Measurements from ENCODE around the gene KIAA0753.

The KIAA0753 gene

GRCh38 chr17:6558276-6558675 is 82.2 kb downstream of the KIAA0753 start:
- no peak for TF ChIP-seq CTCF (IDR thresholded peaks at IDR 0.05; ENCODE audit: insufficient read depth, low read length, poor library complexity, severe bottlenecking)
- H3K36me3 ChIP-seq (ENCODE audit: control insufficient read depth, insufficient read depth, low read length), result no peaks in the 10 kb centered on the region
- peaks cover 5% of the 10 kb centered on the region; the same call in 1 of the 2 replicates for H3K27me3 ChIP-seq (replicated peaks; ENCODE audit: control insufficient read depth, insufficient read depth, low read length)
- no peak overlapping the region for H3K4me3 ChIP-seq (replicated peaks; ENCODE audit: low read depth, low read length)
- no peak for DNase-seq (ENCODE audit: extremely low read depth, insufficient read length)

GRCh38 chr17:6557040-6557438 is 83.5 kb downstream of the KIAA0753 start:
- DNase-seq (ENCODE audit: extremely low read depth, insufficient read length), result no peak
- TF ChIP-seq CTCF (IDR thresholded peaks at IDR 0.05; ENCODE audit: insufficient read depth, low read length, poor library complexity, severe bottlenecking), result no peak
- peaks cover 7% of the 10 kb centered on the region; the same call in 1 of the 2 replicates for H3K27me3 ChIP-seq (replicated peaks; ENCODE audit: control insufficient read depth, insufficient read depth, low read length)
- no peak overlapping the region for H3K4me3 ChIP-seq (replicated peaks; ENCODE audit: low read depth, low read length)
- no peaks in the 10 kb centered on the region for H3K36me3 ChIP-seq (ENCODE audit: control insufficient read depth, insufficient read depth, low read length)

- DNase-seq (ENCODE audit: extremely low read depth, insufficient read length), result no peak
- no peak for TF ChIP-seq CTCF (IDR thresholded peaks at IDR 0.05; ENCODE audit: insufficient read depth, low read length, poor library complexity, severe bottlenecking)
- H3K36me3 ChIP-seq (ENCODE audit: control insufficient read depth, insufficient read depth, low read length), result no peaks in the 10 kb centered on the region
- no peak within 1 kb of the TSS for H3K4me3 ChIP-seq (replicated peaks; ENCODE audit: low read depth, low read length)
- H3K27me3 ChIP-seq (replicated peaks; ENCODE audit: control insufficient read depth, insufficient read depth, low read length), result peaks cover 7% of the 10 kb centered on the region
These were observed 84.1 kb downstream of the KIAA0753 start, which contains the start of gene PITPNM3 for GRCh38 chr17:6556121-6557039. Gene PITPNM3, minus strand, starts transcription at chr17:6556555. Its CDS starts 149 bp downstream, at chr17:6556406.

GRCh38 chr17:6555331-6556120 is 85.0 kb downstream of the KIAA0753 start:
- no peak overlapping the region for H3K4me3 ChIP-seq (replicated peaks; ENCODE audit: low read depth, low read length)
- no peaks in the 10 kb centered on the region for H3K36me3 ChIP-seq (ENCODE audit: control insufficient read depth, insufficient read depth, low read length)
- no peak for TF ChIP-seq CTCF (IDR thresholded peaks at IDR 0.05; ENCODE audit: insufficient read depth, low read length, poor library complexity, severe bottlenecking)
- peaks cover 7% of the 10 kb centered on the region for H3K27me3 ChIP-seq (replicated peaks; ENCODE audit: control insufficient read depth, insufficient read depth, low read length)
- DNase-seq (ENCODE audit: extremely low read depth, insufficient read length), result no peak

GRCh38 chr17:6554871-6555330 is 85.6 kb downstream of the KIAA0753 start:
- no peak for DNase-seq (ENCODE audit: extremely low read depth, insufficient read length)
- peaks cover 7% of the 10 kb centered on the region for H3K27me3 ChIP-seq (replicated peaks; ENCODE audit: control insufficient read depth, insufficient read depth, low read length)
- no peak overlapping the region for H3K4me3 ChIP-seq (replicated peaks; ENCODE audit: low read depth, low read length)

More at GRCh38 chr17:6554871-6555330, 85.6 kb downstream of the KIAA0753 start:
- no peaks in the 10 kb centered on the region for H3K36me3 ChIP-seq (ENCODE audit: control insufficient read depth, insufficient read depth, low read length)
- TF ChIP-seq CTCF (IDR thresholded peaks at IDR 0.05; ENCODE audit: insufficient read depth, low read length, poor library complexity, severe bottlenecking), result no peak

Measured in GM06990 (cell line).